AG04450 (cell line): ENCODE measurements around the gene FKBP1A. TPM values are rescaled to one million over a fixed set of nuclear protein-coding genes. Genes with fewer than 3 reads are reported as not detected.

Source experiments
- CTCF ChIA-PET: fragments of 300-600, 350-600 bp; formaldehyde crosslinking; extraction: SDS; loops from one replicate; lab custom pipeline; 2022; ENCODE audit warnings: antibody characterized with exemption, inconsistent platforms; lab: Charles Lee
- POLR2A ChIA-PET: fragments of 350-600 bp; formaldehyde crosslinking; extraction: SDS; loops from one replicate; lab custom pipeline; 2021; ENCODE audit warnings: antibody characterized with exemption, inconsistent platforms; lab: Yijun Ruan, JAX
- DNase-seq: peaks from one replicate; pipeline ENCODE4 v3.0.0-alpha.2; 2011; ENCODE audit warnings: low read depth, low spot score
- H3K27ac ChIP-seq: one replicate; pipeline ENCODE4 v1.5.1; 2012; ENCODE audit warnings: low read depth, low read length, control low read depth
- H3K27me3 ChIP-seq: one replicate; pipeline ENCODE4 v1.6.0; 2012; ENCODE audit warnings: low read length; ENCODE audit not compliant: control insufficient read depth, insufficient read depth
- H3K4me3 ChIP-seq: 2 replicates; pipeline ENCODE4 v1.5.1; 2011; ENCODE audit warnings: mild to moderate bottlenecking, low read depth, low read length, control low read depth
- H3K9me3 ChIP-seq: 2 replicates; pipeline ENCODE4 v1.5.1; 2012; ENCODE audit warnings: low read length; ENCODE audit not compliant: control insufficient read depth, insufficient read depth
- polyA plus RNA-seq: library from polyadenylated mRNA; depleted of rRNA; stranded (reverse); fragments of >200 nt; gene quantifications from 2 replicates; pipeline ENCODE4 v1.2.3, GENCODE V29; 2011
- TF ChIP-seq, protein P1 (sequence below): IDR thresholded peaks from 2 replicates; pipeline ENCODE4 v1.5.1; 2011; ENCODE audit warnings: low read depth, low read length, control low read depth, inconsistent platforms

FKBP1A gene
- polyA plus RNA-seq, 1 experiment: 579 TPM

DNA sequence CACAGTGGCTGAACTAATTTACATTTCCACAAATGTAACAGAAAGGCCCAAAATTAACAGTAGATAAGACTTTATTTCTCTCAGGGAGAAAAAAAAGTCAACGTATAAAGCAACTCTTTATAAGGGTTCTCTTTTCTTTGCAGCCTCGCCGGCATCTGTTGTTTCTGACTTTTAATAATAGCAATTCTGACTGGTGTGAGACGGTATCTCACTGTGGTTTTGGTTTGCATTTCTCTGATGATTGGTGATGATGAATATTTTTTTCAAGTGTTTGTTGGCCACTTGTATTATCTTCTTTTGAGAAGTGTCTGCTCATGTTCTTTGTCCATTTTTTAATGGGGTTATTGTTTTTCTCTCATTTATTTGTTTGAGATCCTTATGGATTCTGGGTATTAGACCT lies 27.2 kb upstream of the FKBP1A start:
- Histone ChIP-seq H3K4me3 (no peak overlapping the region), H3K27ac (no peak overlapping the region), H3K27me3 (no peaks in the 10 kb centered on the region), H3K9me3 (peaks cover 11% of the 10 kb centered on the region)
- DNase-seq: no peak
- POLR2A ChIA-PET: no interaction called here
- TF ChIP-seq, protein P1, sequence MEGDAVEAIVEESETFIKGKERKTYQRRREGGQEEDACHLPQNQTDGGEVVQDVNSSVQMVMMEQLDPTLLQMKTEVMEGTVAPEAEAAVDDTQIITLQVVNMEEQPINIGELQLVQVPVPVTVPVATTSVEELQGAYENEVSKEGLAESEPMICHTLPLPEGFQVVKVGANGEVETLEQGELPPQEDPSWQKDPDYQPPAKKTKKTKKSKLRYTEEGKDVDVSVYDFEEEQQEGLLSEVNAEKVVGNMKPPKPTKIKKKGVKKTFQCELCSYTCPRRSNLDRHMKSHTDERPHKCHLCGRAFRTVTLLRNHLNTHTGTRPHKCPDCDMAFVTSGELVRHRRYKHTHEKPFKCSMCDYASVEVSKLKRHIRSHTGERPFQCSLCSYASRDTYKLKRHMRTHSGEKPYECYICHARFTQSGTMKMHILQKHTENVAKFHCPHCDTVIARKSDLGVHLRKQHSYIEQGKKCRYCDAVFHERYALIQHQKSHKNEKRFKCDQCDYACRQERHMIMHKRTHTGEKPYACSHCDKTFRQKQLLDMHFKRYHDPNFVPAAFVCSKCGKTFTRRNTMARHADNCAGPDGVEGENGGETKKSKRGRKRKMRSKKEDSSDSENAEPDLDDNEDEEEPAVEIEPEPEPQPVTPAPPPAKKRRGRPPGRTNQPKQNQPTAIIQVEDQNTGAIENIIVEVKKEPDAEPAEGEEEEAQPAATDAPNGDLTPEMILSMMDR: no peak
- CTCF ChIA-PET: no interaction called here

DNA sequence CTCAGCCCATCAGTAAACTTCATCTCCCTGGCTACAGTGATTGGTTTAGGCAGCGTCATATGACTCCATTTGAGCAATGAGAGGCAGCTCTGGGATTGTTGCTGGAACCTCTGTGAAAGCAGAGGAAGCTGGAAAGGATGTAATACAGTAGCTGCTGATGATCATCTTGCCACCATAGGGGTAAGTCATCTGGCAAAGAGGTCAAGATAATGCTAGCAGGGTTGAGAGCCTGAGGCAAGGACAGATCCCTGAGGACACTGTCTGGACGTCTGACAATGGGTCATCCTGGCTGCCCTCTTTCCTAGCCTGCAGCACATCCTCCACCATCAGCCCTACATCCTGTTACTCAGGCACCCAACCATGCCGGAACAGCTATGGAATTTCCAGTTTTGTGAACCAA lies 25.5 kb upstream of the FKBP1A start:
- no peaks in the 10 kb centered on the region for H3K27me3 ChIP-seq
- no peak overlapping the region for H3K27ac ChIP-seq
- DNase-seq: no peak
- H3K9me3 ChIP-seq: peaks cover 11% of the 10 kb centered on the region
- H3K4me3 ChIP-seq: no peak overlapping the region
- TF ChIP-seq, protein P1: no peak
- CTCF ChIA-PET: interaction anchor here (0.7 kb wide), 1 partner anchor 17 kb away, joined by 8 read pairs; no protein-coding TSS in a partner anchor
- POLR2A ChIA-PET: no interaction called here

DNA sequence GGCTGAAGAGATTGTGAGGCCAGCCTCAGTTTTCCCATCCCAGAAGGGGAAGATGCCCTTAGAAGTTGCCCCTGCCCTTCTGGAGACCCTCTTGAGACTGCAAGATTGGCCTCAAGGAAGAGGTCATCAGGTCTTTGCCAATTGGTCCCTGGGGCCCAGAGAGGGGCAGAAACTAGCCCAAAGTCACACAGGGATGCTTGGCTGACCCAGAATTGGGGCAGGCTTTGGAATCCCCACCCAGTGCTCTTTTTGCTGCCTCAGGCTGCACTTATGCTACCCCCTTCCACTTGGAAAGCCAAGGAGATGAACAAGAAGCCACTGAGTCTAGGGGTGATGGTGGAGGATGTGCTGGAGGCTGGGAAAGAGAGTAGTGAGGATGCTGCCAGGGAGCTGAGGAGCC lies 24.9 kb upstream of the FKBP1A start:
- H3K27ac ChIP-seq: no peak overlapping the region
- H3K4me3 ChIP-seq: no peak overlapping the region
- DNase-seq: no peak
- peaks cover 11% of the 10 kb centered on the region for H3K9me3 ChIP-seq
- no peaks in the 10 kb centered on the region for H3K27me3 ChIP-seq
- POLR2A ChIA-PET: no interaction called here
- CTCF ChIA-PET: interaction anchor here (0.7 kb wide), 1 partner anchor 18 kb away, joined by 8 read pairs; no protein-coding TSS in a partner anchor
- TF ChIP-seq, protein P1: no peak

DNA sequence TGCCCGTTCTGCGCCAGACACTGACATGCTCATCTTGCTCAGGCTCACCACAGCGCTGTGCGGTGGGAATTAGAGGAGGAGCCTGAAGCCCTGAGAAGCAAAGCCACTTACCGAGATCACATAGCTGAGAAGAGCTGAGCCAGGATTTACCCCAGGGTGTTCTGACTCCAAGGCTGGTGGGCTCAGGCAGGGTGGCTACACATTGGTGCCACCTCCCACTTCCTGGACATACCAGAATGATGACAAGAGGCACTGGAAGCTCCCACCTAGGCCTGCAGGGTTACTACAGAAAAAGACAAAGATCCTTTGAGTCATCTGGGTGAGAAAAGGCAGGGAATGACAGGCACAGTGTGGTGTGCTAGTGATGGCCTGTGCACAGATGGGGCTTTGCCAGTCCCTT lies 24.4 kb upstream of the FKBP1A start:
- no peak overlapping the region for H3K27ac ChIP-seq
- CTCF ChIA-PET: interaction anchor here (1.3 kb wide), 1 partner anchor 20 kb away, joined by 4 read pairs; no protein-coding TSS in a partner anchor
- TF ChIP-seq, protein P1: no peak

DNA sequence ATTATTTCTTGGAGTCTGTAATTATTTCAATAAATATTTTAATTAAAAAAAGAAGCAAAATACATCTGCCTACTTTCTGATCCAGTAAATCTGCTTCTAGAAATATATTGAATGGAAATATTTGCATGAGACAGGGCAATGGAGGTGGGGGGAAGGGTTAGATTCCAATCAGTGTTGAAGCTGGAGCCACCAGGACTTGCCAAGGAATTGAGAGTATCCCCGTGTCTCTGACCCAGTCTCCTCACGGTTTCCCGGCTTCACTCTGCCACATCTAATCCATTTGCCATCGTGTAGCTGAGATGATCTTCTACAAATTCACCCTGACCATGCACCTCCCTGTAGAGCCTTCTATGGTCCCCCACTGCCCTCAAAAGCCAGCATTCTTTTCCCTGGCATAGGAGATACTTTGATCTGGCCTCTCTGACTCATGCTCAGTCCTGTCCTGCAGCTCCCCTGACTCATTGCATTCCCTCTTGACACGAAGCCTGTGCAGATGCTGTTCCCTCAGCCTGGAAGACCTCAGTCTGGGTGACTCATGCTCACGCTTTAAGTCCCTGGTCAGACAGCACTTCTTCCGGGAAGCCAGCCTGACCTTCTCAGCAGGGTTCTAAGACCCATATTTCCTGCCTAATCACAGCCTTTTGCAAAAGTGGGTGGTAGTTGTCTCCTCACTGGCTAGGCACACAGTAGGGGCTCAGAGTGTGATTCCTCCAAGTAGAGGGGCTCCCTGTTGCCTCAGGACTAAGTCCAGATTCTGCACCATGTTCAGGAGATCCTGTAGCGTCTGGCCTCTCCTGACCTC lies 23.0 kb upstream of the FKBP1A start:
- CTCF ChIA-PET: interaction anchor here (1.3 kb wide), 1 partner anchor 22 kb away, joined by 4 read pairs; no protein-coding TSS in a partner anchor
- peak; percentile 64 for DNase-seq
- TF ChIP-seq, protein P1: no peak
- H3K27ac ChIP-seq: peak overlapping the region; percentile 76
- H3K27me3 ChIP-seq: no peaks in the 10 kb centered on the region
- peaks cover 8% of the 10 kb centered on the region for H3K9me3 ChIP-seq
- POLR2A ChIA-PET: no interaction called here
- H3K4me3 ChIP-seq: no peak overlapping the region

More for the DNA sequence above, 24.4 kb upstream of the FKBP1A start:
- Histone ChIP-seq H3K4me3 (no peak overlapping the region), H3K9me3 (peaks cover 11% of the 10 kb centered on the region), H3K27me3 (no peaks in the 10 kb centered on the region)
- POLR2A ChIA-PET: no interaction called here
- no peak for DNase-seq
